ENCODE data around the gene FRS3.
A peak's percentile ranks its signal among the peaks of the same experiment; 100 is the strongest.

The FRS3 gene

GRCh38 chr6:41790045-41790444, 10.3 kb upstream of the FRS3 start:
- no peak for DNase-seq

- DNase-seq: no peak
Observed at GRCh38 chr6:41789390-41789724, 9.7 kb upstream of the FRS3 start.

- peak; percentile 98 for DNase-seq
Observed at GRCh38 chr6:41787219-41787917, 7.7 kb upstream of the FRS3 start, which contains the start of gene TOMM6. Gene TOMM6 (plus strand): TSS chr6:41787694. CDS start chr6:41787698, 4 bp downstream.

DNA sequence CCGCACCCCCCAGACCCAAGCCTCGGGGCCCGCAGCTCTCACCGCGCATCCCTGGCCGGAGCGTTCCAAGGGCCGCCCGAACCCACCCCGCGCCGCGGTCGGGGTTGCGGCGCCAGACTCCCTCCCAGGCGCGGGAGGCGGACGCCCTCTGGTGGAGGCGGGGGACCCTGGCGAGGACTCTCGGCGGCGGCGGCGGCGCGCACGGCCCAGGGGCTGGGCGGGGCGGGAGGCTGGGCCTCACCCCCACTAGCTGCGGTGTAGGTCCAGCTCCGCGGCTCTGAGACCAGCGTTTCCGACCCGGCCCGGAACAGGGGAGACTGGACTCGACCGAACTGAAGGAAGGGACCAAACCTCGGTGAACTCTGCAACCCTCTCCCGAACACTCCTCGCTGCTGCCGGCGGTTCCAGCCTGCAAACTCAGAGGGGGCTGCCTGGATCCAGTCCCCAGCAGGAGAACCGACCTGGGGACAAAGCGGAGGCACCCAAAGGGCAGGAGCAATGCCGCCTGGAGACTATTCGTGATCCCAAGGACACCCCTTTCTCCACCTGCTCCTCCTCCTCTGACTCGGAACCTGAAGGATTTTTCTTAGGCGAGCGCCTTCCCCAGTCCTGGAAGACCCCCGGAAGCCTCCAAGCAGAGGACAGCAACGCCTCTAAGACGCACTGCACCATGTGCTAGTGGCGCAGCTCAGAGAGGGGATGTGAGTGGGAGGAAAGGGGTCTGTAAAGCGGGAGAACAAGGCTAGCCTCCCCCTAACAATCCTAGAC, 6.9 kb upstream of the FRS3 start:
- DNase-seq: peak; percentile 93

GRCh38 chr6:41785689-41786450, 6.2 kb upstream of the FRS3 start:
- peak; percentile 68 for DNase-seq

- no peak for DNase-seq
Observed at GRCh38 chr6:41785254-41785653, 5.6 kb upstream of the FRS3 start.

DNA sequence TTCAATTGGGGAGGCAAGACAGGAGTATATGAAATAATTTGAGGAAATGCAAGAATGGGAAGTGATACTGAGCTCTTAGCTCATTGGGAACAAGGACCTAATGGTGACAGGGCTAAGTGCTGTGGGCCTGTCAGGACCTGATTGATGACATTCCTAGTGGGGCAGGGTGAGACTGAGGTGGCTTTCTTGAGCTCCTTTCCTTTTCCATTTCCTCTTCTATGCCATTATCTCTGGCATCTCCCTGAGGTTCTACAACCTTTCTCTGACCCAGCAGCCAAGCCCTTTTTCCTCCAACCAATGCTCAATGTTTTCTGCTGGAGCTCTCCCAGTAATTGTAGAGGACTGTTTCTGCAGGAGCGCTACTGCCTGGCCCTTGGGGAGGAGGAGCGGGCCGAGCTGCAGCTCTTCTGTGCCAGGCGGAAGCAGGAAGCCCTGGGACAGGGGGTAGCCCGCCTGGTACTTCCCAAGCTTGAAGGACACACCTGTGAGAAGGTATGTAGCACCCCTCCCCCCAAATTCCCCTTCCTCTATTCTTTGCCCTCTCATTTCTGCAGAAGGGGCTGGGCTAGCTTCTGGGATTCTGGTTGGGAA, 5.0 kb upstream of the FRS3 start:
- DNase-seq: no peak

DNA sequence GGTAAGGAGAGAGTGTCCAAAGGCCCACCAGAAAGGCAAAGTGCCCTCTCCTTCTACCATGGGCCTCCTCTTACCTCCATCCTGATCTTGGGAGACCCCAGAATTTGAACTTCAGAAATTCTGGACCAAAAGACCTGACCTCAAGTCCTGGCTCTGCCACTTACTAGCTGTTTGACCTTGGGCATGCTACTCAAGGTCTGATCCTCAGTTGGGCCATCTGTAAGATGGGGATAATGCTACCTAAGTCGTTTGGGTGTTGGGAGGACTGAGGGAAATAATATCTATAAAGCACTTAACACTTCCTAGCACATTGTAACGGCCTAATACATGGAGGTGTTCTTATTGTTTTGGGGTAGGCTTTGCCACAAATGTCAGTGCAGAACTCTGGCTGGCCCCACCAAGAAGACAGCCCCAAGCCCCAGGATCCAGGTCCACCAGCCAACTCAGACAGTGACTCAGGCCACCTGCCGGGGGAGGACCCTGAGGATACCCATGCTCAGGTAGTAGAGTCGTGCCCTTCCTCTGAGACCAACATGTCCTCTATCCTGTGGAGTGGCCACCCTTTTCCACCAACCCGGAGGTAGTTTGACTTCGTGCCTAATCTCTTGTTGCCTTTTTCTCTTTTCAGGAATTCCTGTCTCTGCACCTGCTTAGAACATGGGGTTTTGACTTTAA, 3.5 kb upstream of the FRS3 start:
- DNase-seq: no peak

DNA sequence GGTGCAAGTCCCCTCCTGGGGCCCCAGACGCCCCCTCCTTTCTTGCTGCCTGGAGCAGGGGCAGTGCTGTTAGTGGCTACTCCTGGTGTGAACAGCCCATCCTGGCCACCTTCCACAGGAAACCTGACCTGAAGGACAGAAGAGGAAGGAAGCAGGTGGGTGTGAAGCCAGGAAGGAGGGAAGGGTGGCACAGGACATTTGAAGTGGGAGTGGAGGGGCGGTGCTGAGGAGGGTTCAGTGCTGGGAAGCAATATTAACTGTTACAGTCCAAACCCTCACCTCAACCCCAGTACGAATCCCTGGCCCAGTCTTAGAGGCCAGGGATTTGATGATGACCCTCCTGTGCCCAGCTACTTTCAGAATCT, 1.6 kb upstream of the FRS3 start:
- DNase-seq: peak; percentile 49

GRCh38 chr6:41780551-41781365, 1.1 kb upstream of the FRS3 start, which contains the start of gene PRICKLE4:
Gene PRICKLE4 (plus strand): TSS chr6:41780782. CDS start chr6:41783474, 2,692 bp downstream.
- peak; percentile 55 for DNase-seq

GRCh38 chr6:41779336-41779735, 364 bp downstream of the FRS3 start:
- no peak for DNase-seq

DNA sequence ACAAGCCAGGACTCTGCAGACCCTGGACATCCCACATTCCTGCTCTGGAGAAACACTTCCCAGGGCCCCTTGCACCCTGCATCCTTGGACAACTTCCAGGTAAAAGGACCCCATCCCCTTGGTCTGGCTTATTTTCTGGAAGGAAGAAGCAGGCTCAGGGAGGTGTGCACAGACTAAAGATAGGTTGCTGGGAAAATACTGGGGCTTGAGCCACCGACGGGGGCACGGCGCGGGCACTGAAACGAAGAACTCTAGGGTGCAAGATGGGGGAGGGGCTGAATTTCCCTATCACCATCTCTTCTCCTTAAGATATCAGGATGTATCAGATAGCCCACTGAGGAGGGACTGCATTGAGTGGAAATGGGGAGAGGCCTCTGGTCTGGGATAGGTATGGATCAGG, 805 bp downstream of the FRS3 start:
- DNase-seq: no peak

DNA sequence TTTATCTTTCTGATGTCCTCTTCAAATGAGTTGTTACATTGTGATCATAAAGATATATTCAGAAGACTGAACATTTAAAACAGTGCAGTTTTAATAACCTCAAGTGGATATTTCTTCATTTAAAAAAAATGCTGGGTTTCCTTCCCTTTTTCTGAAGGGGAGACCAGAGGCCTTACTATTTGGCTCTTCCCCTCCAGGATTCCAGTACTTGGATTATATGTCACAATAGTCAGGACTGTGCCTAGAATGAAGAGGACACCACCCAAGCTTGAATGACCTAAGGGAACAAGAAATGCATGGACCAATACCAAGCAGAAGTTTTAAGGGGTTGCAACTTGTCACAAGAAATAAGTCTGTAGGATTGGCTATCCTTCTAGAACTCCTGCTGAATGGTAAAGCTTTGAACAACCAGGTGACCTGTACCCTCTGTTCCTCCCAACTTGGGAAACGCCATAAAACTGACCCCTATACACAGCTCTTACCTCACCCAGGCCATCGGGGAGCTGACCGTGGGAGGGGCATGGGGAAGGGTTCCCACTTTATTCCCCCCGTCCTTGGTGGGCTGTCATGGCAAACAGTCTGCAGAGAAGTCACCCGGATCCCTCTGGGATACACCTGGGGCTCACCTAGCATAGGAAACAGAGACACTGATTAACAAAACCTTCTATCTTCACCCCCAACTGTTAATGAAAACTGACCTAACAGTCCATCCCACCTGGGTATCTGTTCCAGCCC, 2.0 kb downstream of the FRS3 start:
- DNase-seq: no peak

DNA sequence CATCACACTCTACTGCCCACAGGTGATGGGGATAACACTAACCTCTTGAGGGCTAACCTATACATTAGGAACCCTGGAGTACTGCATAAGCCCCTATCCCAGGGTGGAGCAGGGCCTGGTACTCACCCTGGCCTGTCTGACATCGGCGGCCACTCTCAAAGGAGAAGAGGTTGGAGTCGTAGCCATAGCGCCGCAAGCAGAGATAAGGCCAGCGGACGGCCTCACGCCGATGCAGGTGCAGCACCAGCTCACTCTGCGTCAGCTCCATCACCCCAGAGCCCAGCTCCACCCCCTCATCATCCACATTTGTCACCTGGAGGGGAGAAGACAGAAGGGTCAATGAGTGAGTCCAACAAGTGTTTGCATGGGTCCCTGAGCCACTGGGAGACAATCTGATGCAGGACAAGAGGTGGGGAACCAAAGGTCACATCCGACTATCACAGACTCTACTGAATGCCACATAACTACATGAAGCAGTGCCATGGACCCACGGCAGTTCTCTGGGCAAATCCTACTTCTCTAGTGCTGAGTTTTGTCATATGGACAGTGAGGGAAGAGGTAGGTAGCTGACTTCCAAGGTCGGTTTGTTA, 4.3 kb downstream of the FRS3 start:
- no peak for DNase-seq

GRCh38 chr6:41774841-41775240, 4.9 kb downstream of the FRS3 start:
- no peak for DNase-seq

- no peak for DNase-seq
Observed at GRCh38 chr6:41771058-41771983, 8.4 kb downstream of the FRS3 start.

- DNase-seq: no peak
Observed at GRCh38 chr6:41770381-41771057, 9.2 kb downstream of the FRS3 start.

DNA sequence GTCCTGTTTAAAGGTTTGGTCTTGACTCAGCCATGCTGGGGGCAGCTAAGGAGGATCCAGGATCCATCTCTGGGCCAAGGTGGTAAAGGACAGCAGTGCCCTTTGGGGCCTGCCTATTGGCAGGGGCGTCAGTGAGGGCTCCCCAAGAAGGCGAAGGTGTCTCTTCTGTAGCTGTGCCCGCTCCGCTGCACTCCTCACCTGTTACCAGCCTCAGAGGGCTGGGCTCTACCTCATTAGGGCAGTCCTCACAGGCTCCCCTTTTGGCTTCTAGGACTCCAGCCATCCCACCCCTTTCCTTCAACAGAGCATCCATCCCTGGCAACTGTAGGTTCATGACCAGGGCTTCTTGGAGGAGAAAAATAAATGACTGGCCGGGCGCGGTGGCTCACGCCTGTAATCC, 10.3 kb downstream of the FRS3 start:
- DNase-seq: no peak

Measured in femur (tissue), 1 donor.